CD14-positive monocyte (primary cell): ENCODE results near the gene BTBD9. TPM values are rescaled to one million over a fixed set of nuclear protein-coding genes. Genes with fewer than 3 reads are reported as not detected.

ENCODE experiments used
- DNase-seq, 3 donors: peaks; one replicate each; pipeline ENCODE4 v3.0.0-alpha.2; 2011 to 2022
- H2AFZ ChIP-seq: 2 replicates; pipeline ENCODE4 v1.6.0; 2012; ENCODE audit warnings: mild to moderate bottlenecking, low read depth, low read length, inconsistent platforms; ENCODE audit not compliant: insufficient read depth, poor library complexity, severe bottlenecking
- H3K27ac ChIP-seq, 2 donors: 1 replicate in 1 of 2; 2 replicates in 1 of 2; pipeline ENCODE4 v1.5.1; 2012 to 2013; ENCODE audit warnings: low read length in 2 of 2, control low read depth in 1 of 2, inconsistent platforms in 1 of 2, low read depth in 1 of 2, mild to moderate bottlenecking in 1 of 2
- H3K27me3 ChIP-seq, 2 donors: one replicate each; pipeline versions ENCODE4 v1.6.0 to v1.6.1; 2011 to 2013; ENCODE audit warnings: low read length in 2 of 2; ENCODE audit not compliant: control insufficient read depth in 2 of 2, insufficient read depth in 2 of 2
- H3K36me3 ChIP-seq, 2 donors: replicated peaks in 1 of 2; 1 replicate in 1 of 2; 2 replicates in 1 of 2; pipeline versions ENCODE4 v1.5.1 to v1.6.1; 2012 to 2013; ENCODE audit warnings: low read length in 2 of 2, control low read depth in 1 of 2, inconsistent platforms in 1 of 2, mild to moderate bottlenecking in 1 of 2; ENCODE audit not compliant: insufficient read depth in 2 of 2, control insufficient read depth in 1 of 2
- H3K4me1 ChIP-seq, 2 donors: 1 replicate in 1 of 2; 2 replicates in 1 of 2; pipeline versions ENCODE4 v1.5.1 to v1.6.1; 2012 to 2013; ENCODE audit warnings: low read length in 2 of 2, control low read depth in 1 of 2, inconsistent platforms in 1 of 2, mild to moderate bottlenecking in 1 of 2, moderate library complexity in 1 of 2; ENCODE audit not compliant: insufficient read depth in 2 of 2, control insufficient read depth in 1 of 2
- H3K4me2 ChIP-seq: replicated peaks from 2 replicates; pipeline ENCODE3; 2012; ENCODE audit warnings: low read length, moderate library complexity, mild to moderate bottlenecking; ENCODE audit not compliant: poor library complexity, severe bottlenecking; ENCODE audit errors: extremely low read depth
- H3K4me3 ChIP-seq, 3 experiments: fragments of 200-600 bp in 1 of 3; sonication (generic) in 1 of 3; replicated peaks in 1 of 3; 1 replicate in 2 of 3; 2 replicates in 1 of 3; pipeline ENCODE4 v1.5.1; 2011 to 2013; ENCODE audit warnings: low read length in 3 of 3, mild to moderate bottlenecking in 3 of 3, control low read depth in 2 of 3, low read depth in 2 of 3, inconsistent platforms in 1 of 3, moderate library complexity in 1 of 3
- H3K79me2 ChIP-seq: 2 replicates; pipeline ENCODE4 v1.6.0; 2012; ENCODE audit warnings: mild to moderate bottlenecking, control low read depth, inconsistent platforms, low read length, moderate library complexity; ENCODE audit not compliant: insufficient read depth
- H3K9ac ChIP-seq: 2 replicates; pipeline ENCODE4 v1.6.0; 2017; ENCODE audit warnings: low read length, mild to moderate bottlenecking; ENCODE audit not compliant: insufficient read depth, poor library complexity, severe bottlenecking
- H3K9me3 ChIP-seq, 2 donors: replicated peaks in 1 of 2; 1 replicate in 1 of 2; 2 replicates in 1 of 2; pipeline versions ENCODE4 v1.5.1 to v1.6.1; 2012 to 2013; ENCODE audit warnings: low read length in 2 of 2, control low read depth in 1 of 2; ENCODE audit not compliant: control insufficient read depth in 1 of 2, insufficient read depth in 1 of 2
- H4K20me1 ChIP-seq: 2 replicates; pipeline ENCODE4 v1.6.0; 2012; ENCODE audit warnings: mild to moderate bottlenecking, low read length, control low read depth, moderate library complexity; ENCODE audit not compliant: insufficient read depth
- H3K27ac Mint-ChIP-seq, 7 donors: one replicate each; pipeline ENCODE4 v1.8.0; 2020; ENCODE audit warnings: mild to moderate bottlenecking in 7 of 7, mixed read lengths in 7 of 7, moderate library complexity in 6 of 7, inconsistent platforms in 2 of 7
- H3K27me3 Mint-ChIP-seq, 3 donors: one replicate each; pipeline ENCODE4 v1.8.0; 2021 to 2022; ENCODE audit warnings: low read depth in 3 of 3, mild to moderate bottlenecking in 3 of 3, mixed read lengths in 3 of 3, moderate library complexity in 3 of 3, inconsistent platforms in 1 of 3
- H3K36me3 Mint-ChIP-seq, 2 donors: one replicate each; pipeline ENCODE4 v1.8.0; 2020; ENCODE audit warnings: mixed read lengths in 2 of 2, inconsistent platforms in 1 of 2, mild to moderate bottlenecking in 1 of 2
- H3K4me1 Mint-ChIP-seq: one replicate; pipeline ENCODE4 v1.8.0; 2020; ENCODE audit warnings: mild to moderate bottlenecking, mixed read lengths
- H3K4me3 Mint-ChIP-seq, 2 donors: one replicate each; pipeline ENCODE4 v1.8.0; 2020; ENCODE audit warnings: mild to moderate bottlenecking in 2 of 2, mixed read lengths in 2 of 2, moderate library complexity in 1 of 2
- H3K9me3 Mint-ChIP-seq, 7 donors: one replicate each; pipeline ENCODE4 v1.8.0; 2020 to 2022; ENCODE audit warnings: mixed read lengths in 7 of 7, mild to moderate bottlenecking in 6 of 7, moderate library complexity in 6 of 7, inconsistent platforms in 2 of 7
- CTCF ChIP-seq: fragments of 200-600 bp; IDR thresholded peaks from one replicate; pipeline ENCODE4 v1.8.0; 2022; ENCODE audit warnings: antibody characterized with exemption, mild to moderate bottlenecking
- WGBS: methylation state at CpG from one replicate; pipeline ENCODE4 v1.1.5; 2013; ENCODE audit warnings: missing lambda C conversion rate; ENCODE audit not compliant: insufficient coverage; 5-methylcytosine and 5-hydroxymethylcytosine counted together
- intact Hi-C, 2 donors: fragments of 100-400 bp; cut with micrococcal nuclease; formaldehyde crosslinking; loops; one replicate each; pipeline versions ENCODE4 v1.15.0 to v1.15.1; 2023
- polyA plus RNA-seq, 3 donors: library from polyadenylated mRNA; depleted of rRNA in 1 of 3; unstranded in 2 of 3; stranded (reverse) in 1 of 3; fragments of 300-500 nt in 2 of 3; fragments of >200 nt in 1 of 3; fragmentation: Illumina TruSeq in 2 of 3; gene quantifications; 1 replicate in 2 of 3; 2 replicates in 1 of 3; pipeline ENCODE4 v1.2.3, GENCODE V29; 2012 to 2021

Gene BTBD9
- polyA plus RNA-seq, 3 donors = 5.2 to 7.5 (median 6.2) TPM

GRCh38 chr6:38269461-38270172, 370.1 kb downstream of the BTBD9 start:
- H4K20me1 ChIP-seq = no peaks in the 10 kb centered on the region
- H3K4me1 ChIP-seq = no peaks in the 10 kb centered on the region
- intact Hi-C loops = no loop called here
- no peak for DNase-seq
- H3K27ac Mint-ChIP-seq = no peak overlapping the region
- H2AFZ ChIP-seq = no peak overlapping the region
- TF ChIP-seq CTCF = no peak
- no peaks in the 10 kb centered on the region for H3K79me2 ChIP-seq
- H3K9me3 Mint-ChIP-seq = no peaks in the 10 kb centered on the region
- peaks cover 0 to 1% of the 10 kb centered on the region in 2 donors for H3K36me3 Mint-ChIP-seq
- no peak overlapping the region for H3K4me2 ChIP-seq
- H3K27me3 ChIP-seq = no peaks in the 10 kb centered on the region
- H3K27ac ChIP-seq = no peak overlapping the region
- no peaks in the 10 kb centered on the region for H3K27me3 Mint-ChIP-seq
- no peaks in the 10 kb centered on the region for H3K36me3 ChIP-seq
- H3K9ac ChIP-seq = no peak overlapping the region
- H3K9me3 ChIP-seq = no peaks in the 10 kb centered on the region
- no peak overlapping the region for H3K4me3 ChIP-seq
- H3K4me3 Mint-ChIP-seq = no peak overlapping the region
- WGBS = 96% methylated on average over 4 of the region's 9 CpGs
- H3K4me1 Mint-ChIP-seq = peaks cover 1% of the 10 kb centered on the region

- Mint-ChIP-seq H3K9me3 (no peaks in the 10 kb centered on the region), H3K4me1 (peaks cover 1% of the 10 kb centered on the region), H3K36me3 (peaks cover 0 to 1% of the 10 kb centered on the region in 2 donors), H3K27ac (peak overlapping the region in 1 of 7 donors; percentile 41), H3K4me3 (no peak overlapping the region), H3K27me3 (no peaks in the 10 kb centered on the region)
- Histone ChIP-seq H3K9ac (no peak overlapping the region), H3K27ac (no peak overlapping the region), H3K4me3 (no peak overlapping the region), H2AFZ (no peak overlapping the region), H3K4me1 (no peaks in the 10 kb centered on the region), H3K9me3 (no peaks in the 10 kb centered on the region), H4K20me1 (no peaks in the 10 kb centered on the region), H3K36me3 (no peaks in the 10 kb centered on the region), H3K79me2 (no peaks in the 10 kb centered on the region), H3K27me3 (no peaks in the 10 kb centered on the region), H3K4me2 (no peak overlapping the region)
- WGBS = 100% methylated on average over 3 of the region's 4 CpGs
- TF ChIP-seq CTCF = no peak
- DNase-seq = no peak
- intact Hi-C loops = no loop called here
These were observed 371.4 kb downstream of the BTBD9 start for GRCh38 chr6:38268342-38268741.
